BLaER1 (cell line): Measurements from ENCODE around the gene NAXD.
"Not testable (repeated sequence)": the region's sequence is repeated elsewhere in the genome, so short reads cannot be mapped to it uniquely, and the experiment has no call there.

Experiments used
- H3K27ac ChIP-seq: shearing (Covaris generic); formaldehyde crosslinking; 2 replicates; pipeline ENCODE4 v1.8.1; 2022
- H3K27me3 ChIP-seq: shearing (Covaris generic); formaldehyde crosslinking; 2 replicates; pipeline ENCODE4 v1.8.1; 2022
- H3K36me3 ChIP-seq: shearing (Covaris generic); formaldehyde crosslinking; 2 replicates; pipeline ENCODE4 v1.8.1; 2022
- H3K4me1 ChIP-seq: shearing (Covaris generic); formaldehyde crosslinking; 2 replicates; pipeline ENCODE4 v1.8.1; 2022
- H3K4me2 ChIP-seq: shearing (Covaris generic); formaldehyde crosslinking; 2 replicates; pipeline ENCODE4 v1.8.1; 2022
- H3K4me3 ChIP-seq: shearing (Covaris generic); formaldehyde crosslinking; 2 replicates; pipeline ENCODE4 v1.8.1; 2022
- H3K9ac ChIP-seq: shearing (Covaris generic); formaldehyde crosslinking; 2 replicates; pipeline ENCODE4 v1.8.1; 2022
- H3K9me3 ChIP-seq: shearing (Covaris generic); formaldehyde crosslinking; 2 replicates; pipeline ENCODE4 v1.8.1; 2022
- H4K20me1 ChIP-seq: shearing (Covaris generic); formaldehyde crosslinking; 2 replicates; pipeline ENCODE4 v1.8.1; 2022
- Cebpa-rat ChIP-seq: shearing (Covaris generic); IDR thresholded peaks from 2 replicates; pipeline ENCODE4 v1.8.1; 2022

Gene NAXD

DNA sequence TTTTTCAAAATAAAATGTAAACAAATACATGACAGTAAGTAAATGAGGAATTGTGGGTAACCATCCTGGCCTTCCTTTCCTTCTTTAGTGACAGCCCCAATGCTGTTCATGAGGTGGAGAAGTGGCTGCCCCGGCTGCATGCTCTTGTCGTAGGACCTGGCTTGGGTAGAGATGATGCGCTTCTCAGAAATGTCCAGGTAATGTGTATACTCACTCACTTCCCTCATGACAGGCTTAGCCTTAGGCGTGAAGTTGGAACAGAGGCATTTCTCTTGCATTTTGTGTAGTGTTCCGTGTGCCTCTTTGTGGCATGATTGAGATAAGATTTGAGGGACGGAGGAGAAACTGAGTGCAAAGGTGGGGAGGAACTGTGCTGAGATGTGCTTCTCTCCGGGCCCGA lies 12.0 kb downstream of the NAXD start:
- Histone ChIP-seq H3K9ac (0 out of 2 replicates have a peak overlapping the region, but pooled peaks have one; percentile 10), H3K4me3 (no peak overlapping the region), H3K36me3 (peaks cover 87% of the 10 kb centered on the region), H4K20me1 (peaks cover 94% of the 10 kb centered on the region), H3K9me3 (no peaks in the 10 kb centered on the region), H3K27me3 (no peaks in the 10 kb centered on the region), H3K27ac (no peak overlapping the region), H3K4me2 (no peak overlapping the region), H3K4me1 (peaks cover 19% of the 10 kb centered on the region)
- TF ChIP-seq Cebpa-rat, result no peak

DNA sequence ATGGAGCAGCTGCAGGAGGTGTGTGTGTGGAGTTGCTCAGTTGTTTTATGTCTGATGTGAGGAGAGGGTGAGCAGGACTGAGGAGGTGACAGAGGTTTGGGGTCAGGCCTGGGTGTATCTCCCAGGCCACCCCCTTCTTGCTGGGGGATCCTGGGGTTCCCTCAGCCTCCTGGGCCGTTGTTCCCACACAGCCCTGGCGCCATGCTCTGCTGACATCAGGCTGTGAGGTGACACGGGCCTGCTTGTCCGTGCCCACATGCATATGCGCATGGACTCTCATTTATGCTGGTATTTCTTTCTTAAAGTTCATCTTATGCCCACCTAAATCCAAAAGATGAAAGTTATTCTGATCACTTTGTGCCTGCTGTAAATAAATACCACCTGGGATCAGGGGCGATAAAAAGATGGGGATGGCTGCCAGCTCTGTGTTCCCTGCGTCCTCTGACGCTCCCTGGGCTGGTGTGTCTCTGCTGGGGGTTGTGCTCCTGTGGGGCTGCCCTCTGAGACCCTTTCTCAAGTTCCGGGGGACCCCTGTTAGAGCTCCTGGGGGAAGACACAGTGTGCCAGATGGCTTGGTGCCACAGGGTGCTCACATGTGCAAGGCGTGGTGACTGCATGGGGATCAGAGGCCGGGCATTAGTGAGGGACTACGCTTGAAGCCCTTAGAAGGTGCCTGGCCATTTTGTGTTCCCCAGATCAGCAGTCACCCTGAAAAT lies 12.6 kb downstream of the NAXD start:
- no peaks in the 10 kb centered on the region for H3K9me3 ChIP-seq
- H3K4me2 ChIP-seq, result peak overlapping the region; percentile 46
- H3K27ac ChIP-seq, result 0 out of 2 replicates have a peak overlapping the region, but pooled peaks have one; percentile 4
- H3K27me3 ChIP-seq, result no peaks in the 10 kb centered on the region
- H3K9ac ChIP-seq, result 0 out of 2 replicates have a peak overlapping the region, but pooled peaks have one; percentile 10
- peaks cover 81% of the 10 kb centered on the region for H3K36me3 ChIP-seq
- H4K20me1 ChIP-seq, result peaks cover 89% of the 10 kb centered on the region
- H3K4me1 ChIP-seq, result peaks cover 19% of the 10 kb centered on the region
- no peak overlapping the region for H3K4me3 ChIP-seq
- no peak for TF ChIP-seq Cebpa-rat

DNA sequence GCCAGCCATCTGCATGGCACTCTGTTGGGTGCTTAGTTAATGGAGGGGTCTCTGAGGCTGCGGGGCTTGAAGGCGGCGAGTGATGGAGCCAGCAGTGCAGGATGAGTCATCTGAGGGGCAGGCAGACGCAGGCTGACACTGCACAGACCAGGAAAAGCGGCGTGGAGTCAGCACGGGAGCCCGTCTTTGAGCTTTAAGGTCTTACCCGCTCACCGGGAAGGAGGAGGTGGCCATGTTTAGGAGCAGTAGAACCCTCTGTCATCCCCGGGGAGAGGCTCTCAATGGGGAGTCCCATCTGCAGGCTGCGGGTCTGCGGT lies 13.1 kb downstream of the NAXD start:
- Histone ChIP-seq H3K27ac (no peak overlapping the region), H3K4me2 (peak overlapping the region; percentile 46), H3K4me1 (peaks cover 19% of the 10 kb centered on the region), H3K9me3 (no peaks in the 10 kb centered on the region), H4K20me1 (peaks cover 84% of the 10 kb centered on the region), H3K4me3 (no peak overlapping the region), H3K36me3 (peaks cover 76% of the 10 kb centered on the region), H3K27me3 (no peaks in the 10 kb centered on the region), H3K9ac (0 out of 2 replicates have a peak overlapping the region, but pooled peaks have one; percentile 5)
- TF ChIP-seq Cebpa-rat, result no peak

DNA sequence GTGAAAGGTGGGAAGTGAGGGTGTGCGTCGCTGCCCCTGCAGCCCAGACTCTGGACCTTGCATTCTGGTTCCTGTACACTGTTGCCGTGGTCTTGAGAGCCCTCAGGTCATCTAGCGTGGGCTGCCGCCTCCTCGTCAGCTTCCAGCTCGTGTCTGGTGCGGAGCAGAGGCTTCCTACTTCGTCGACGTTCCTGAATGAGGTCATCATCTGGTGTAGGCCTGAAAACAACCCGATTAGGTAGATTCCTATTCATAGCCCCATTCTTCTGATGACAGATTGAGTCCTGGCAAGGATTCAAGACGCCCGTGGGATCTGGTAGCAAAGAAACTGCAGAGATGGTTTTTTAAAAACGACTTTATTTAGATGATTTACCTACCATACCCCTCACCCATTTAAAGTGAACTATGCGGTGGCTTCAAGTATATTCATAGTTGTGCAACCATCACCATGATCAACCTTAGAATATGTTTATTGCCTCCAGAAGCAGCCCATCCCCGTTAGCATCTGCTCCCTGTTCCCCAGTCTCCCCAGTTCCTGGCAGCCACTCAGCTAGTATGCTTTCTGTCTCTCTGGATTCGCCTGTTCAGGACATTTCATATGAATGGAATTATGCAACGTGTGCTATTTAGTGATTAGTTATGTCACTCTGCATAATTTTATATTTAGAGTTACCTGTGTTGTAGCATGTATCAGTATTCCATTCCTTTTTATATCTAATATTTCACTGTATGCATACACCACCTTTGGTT lies 13.8 kb downstream of the NAXD start:
- Histone ChIP-seq H3K9me3 (no peaks in the 10 kb centered on the region), H3K4me2 (peak overlapping the region; percentile 46), H3K4me1 (peaks cover 19% of the 10 kb centered on the region), H3K27ac (no peak overlapping the region), H3K9ac (no peak overlapping the region), H3K27me3 (no peaks in the 10 kb centered on the region), H4K20me1 (peaks cover 84% of the 10 kb centered on the region), H3K36me3 (peaks cover 77% of the 10 kb centered on the region), H3K4me3 (no peak overlapping the region)
- TF ChIP-seq Cebpa-rat, result no peak

DNA sequence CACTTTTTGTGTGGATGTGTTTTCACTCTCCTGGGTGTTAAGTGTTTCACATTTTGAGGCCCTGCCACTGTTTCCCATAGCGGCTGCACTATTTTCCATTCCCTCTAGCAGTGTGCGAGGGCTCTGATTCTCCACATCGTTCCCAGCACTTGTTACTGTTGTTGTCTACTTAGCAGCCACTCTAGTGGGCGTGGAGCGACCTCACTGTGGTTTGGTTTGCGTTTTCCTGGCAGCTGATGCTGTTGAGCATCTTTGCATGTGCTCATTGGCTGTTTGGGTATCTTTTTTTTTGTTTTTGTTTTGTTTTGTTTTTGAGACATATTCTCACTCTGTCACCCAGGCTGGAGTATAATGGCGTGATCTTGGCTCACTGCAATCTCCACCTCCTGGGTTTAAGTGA lies 14.4 kb downstream of the NAXD start:
- H4K20me1 ChIP-seq, result peaks cover 84% of the 10 kb centered on the region
- no peak overlapping the region for H3K27ac ChIP-seq
- H3K9ac ChIP-seq, result no peak overlapping the region
- no peak for TF ChIP-seq Cebpa-rat
- no peak overlapping the region for H3K4me2 ChIP-seq
- peaks cover 77% of the 10 kb centered on the region for H3K36me3 ChIP-seq
- H3K4me3 ChIP-seq, result no peak overlapping the region
- H3K9me3 ChIP-seq, result no peaks in the 10 kb centered on the region
- H3K4me1 ChIP-seq, result peaks cover 19% of the 10 kb centered on the region
- H3K27me3 ChIP-seq, result no peaks in the 10 kb centered on the region

DNA sequence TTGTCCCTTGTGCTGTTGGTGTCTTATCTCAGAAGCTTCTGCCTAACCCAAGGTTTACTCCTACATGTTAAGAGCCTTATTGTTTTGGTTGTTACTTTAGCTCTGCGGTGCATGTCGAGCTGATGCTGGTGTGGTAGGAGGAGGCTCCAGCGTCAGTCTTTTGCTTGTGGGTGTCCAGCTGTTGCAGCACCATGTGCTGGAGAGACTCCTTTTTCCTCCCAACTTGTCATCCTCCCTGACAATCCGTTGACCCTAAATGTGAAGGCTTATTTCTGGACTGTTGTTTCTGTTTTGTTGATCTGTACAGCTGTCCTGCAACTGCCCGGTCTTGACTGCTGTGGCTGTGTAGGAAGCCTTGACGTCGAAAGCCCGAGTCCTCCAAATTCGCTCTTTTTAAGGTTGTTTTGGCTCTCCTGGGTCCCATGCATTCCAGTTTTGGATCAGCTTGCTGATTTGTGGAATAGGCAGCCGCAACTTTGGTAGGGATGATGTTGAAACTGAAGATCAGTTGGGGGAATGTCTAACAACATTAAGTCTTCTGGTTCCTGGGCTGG lies 15.3 kb downstream of the NAXD start:
- Histone ChIP-seq H3K9me3 (no peaks in the 10 kb centered on the region), H3K9ac (no peak overlapping the region), H3K4me3 (no peak overlapping the region), H3K4me1 (peaks cover 19% of the 10 kb centered on the region), H3K4me2 (no peak overlapping the region), H4K20me1 (peaks cover 84% of the 10 kb centered on the region), H3K27me3 (no peaks in the 10 kb centered on the region), H3K36me3 (peaks cover 77% of the 10 kb centered on the region), H3K27ac (no peak overlapping the region)
- no peak for TF ChIP-seq Cebpa-rat

DNA sequence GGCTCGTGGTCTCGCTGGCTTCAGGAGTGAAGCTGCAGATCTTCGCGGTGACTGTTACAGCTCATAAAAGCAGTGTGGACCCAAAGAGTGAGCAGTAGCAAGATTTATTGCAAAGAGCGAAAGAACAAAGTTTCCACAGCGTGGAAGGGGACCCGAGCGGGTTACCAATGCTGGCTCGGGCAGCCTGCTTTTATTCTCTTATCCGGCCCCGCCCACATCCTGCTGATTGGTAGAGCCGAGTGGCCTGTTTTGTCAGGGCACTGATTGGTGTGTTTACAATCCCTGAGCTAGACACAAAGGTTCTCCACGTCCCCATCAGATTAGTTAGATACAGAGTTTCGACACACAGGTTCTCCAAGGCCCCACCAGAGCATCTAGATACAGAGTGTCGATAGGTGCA lies 16.9 kb downstream of the NAXD start:
- peaks cover 17% of the 10 kb centered on the region for H3K4me1 ChIP-seq
- H3K4me2 ChIP-seq, H3K9ac ChIP-seq, H3K27me3 ChIP-seq, H3K27ac ChIP-seq, H3K9me3 ChIP-seq, H3K4me3 ChIP-seq: not testable (repeated sequence)
- H3K36me3 ChIP-seq, result peaks cover 80% of the 10 kb centered on the region
- H4K20me1 ChIP-seq, result peaks cover 85% of the 10 kb centered on the region

DNA sequence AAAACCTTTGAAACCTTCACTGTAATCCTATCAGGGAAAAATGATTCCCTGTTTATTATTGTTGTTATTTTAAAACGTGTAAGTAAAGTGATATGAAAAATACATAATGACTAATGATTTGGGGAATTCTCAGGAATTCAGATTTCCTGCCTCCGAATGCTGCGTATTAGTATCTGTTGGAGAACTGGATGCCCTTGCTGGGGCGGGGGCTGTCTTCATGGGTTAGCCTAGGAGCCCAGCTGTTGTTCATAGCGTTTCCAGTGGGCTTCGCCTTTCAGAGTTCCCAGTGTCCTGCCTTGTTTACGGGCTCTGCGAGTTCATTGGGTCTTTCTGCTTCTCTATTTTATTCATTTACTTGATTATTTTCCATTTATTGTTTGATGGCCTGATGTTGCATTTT lies 18.4 kb downstream of the NAXD start:
- Histone ChIP-seq H4K20me1 (peaks cover 84% of the 10 kb centered on the region), H3K9me3 (no peaks in the 10 kb centered on the region), H3K4me3 (no peak overlapping the region), H3K27me3 (no peaks in the 10 kb centered on the region), H3K36me3 (peaks cover 80% of the 10 kb centered on the region), H3K4me2 (no peak overlapping the region), H3K9ac (no peak overlapping the region), H3K4me1 (peaks cover 1% of the 10 kb centered on the region), H3K27ac (no peak overlapping the region)
- TF ChIP-seq Cebpa-rat, result no peak

DNA sequence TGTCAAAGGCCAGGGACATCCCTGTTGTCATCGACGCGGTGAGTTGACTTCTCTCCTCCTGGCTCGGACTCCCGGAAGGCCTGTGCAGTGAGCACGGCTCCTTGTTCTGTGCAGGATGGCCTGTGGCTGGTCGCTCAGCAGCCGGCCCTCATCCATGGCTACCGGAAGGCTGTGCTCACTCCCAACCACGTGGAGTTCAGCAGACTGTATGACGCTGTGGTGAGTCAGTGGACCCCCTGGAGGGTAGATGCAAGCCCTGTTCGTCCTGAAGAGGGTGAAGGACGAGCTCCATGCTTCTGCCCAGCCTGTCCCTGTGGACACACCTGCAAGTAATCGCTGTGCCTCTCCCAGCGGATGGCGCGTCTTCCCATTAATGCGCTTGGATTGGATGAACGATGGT lies 19.2 kb downstream of the NAXD start:
- Histone ChIP-seq H4K20me1 (peaks cover 84% of the 10 kb centered on the region), H3K9me3 (no peaks in the 10 kb centered on the region), H3K4me2 (no peak overlapping the region), H3K4me1 (no peaks in the 10 kb centered on the region), H3K27me3 (no peaks in the 10 kb centered on the region), H3K4me3 (no peak overlapping the region), H3K27ac (no peak overlapping the region), H3K9ac (no peak overlapping the region), H3K36me3 (peaks cover 80% of the 10 kb centered on the region)
- no peak for TF ChIP-seq Cebpa-rat

DNA sequence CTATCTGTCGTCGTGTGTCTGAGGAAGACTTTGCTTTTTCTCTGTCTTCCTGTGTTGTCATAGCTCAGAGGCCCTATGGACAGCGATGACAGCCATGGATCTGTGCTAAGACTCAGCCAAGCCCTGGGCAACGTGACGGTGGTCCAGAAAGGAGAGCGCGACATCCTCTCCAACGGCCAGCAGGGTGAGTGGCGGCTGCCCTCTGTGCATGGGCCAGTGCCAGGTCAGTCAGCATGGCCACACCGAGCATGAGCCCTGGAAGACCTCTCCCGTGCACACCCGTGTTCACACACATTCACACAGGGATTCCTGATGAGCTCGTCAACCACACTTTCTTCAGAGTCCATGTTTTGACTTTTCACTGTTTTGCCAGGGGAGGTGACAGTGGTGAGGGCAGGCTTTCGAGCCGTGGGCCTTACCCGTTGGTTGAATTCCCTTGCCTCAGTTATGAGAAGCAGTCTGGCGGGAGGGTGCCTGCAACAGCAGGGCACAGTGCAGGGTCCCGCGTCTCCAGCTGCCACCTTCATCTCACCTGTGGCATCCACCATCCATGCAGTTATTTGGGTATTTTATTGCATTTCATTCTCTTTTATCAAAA lies 20.2 kb downstream of the NAXD start:
- H3K4me1 ChIP-seq, result peaks cover 7% of the 10 kb centered on the region
- H3K9me3 ChIP-seq, result no peaks in the 10 kb centered on the region
- H3K27me3 ChIP-seq, result no peaks in the 10 kb centered on the region
- peaks cover 84% of the 10 kb centered on the region for H4K20me1 ChIP-seq
- H3K4me2 ChIP-seq, result no peak overlapping the region
- H3K4me3 ChIP-seq, result no peak overlapping the region
- H3K36me3 ChIP-seq, result peaks cover 81% of the 10 kb centered on the region
- no peak overlapping the region for H3K9ac ChIP-seq
- no peak for TF ChIP-seq Cebpa-rat
- H3K27ac ChIP-seq, result no peak overlapping the region
